GM12878 (cell line): ENCODE measurements around the gene AKAP1. TPM values are rescaled to one million over a fixed set of nuclear protein-coding genes. Genes with fewer than 3 reads are reported as not detected.

Source experiments
- ATAC-seq: fragments of 200-7000 bp; cut with Tn5 transposase; 3 replicates; pipeline ENCODE4 v1.9.1; 2020; ENCODE audit warnings: mild to moderate bottlenecking, moderate library complexity
- BruUV-seq: library from RNA; stranded (reverse); fragments of 400-500 nt; replicated peaks from 2 replicates; lab custom pipeline; 2021; lab: Mats Ljungman, UMichigan
- CTCF ChIA-PET: fragments of 300-600 bp; sonication (Branson Sonifier 250); formaldehyde crosslinking; extraction: SDS; loops from one replicate; lab custom pipeline; 2021; ENCODE audit warnings: inconsistent platforms; lab: Yijun Ruan, JAX
- POLR2A ChIA-PET: fragments of 350-600 bp; formaldehyde crosslinking; extraction: SDS; loops from one replicate; lab custom pipeline; 2021; ENCODE audit warnings: inconsistent platforms; lab: Charles Lee
- RAD21 ChIA-PET: fragments of 300-600 bp; sonication (Branson Sonifier 250); formaldehyde crosslinking; loops from one replicate; lab custom pipeline; 2023; ENCODE audit warnings: antibody characterized with exemption; ENCODE audit not compliant: unreplicated experiment; lab: Charles Lee
- SMC1A ChIA-PET: fragments of 300-600 bp; sonication (Branson Sonifier 250); formaldehyde crosslinking; loops from one replicate; lab custom pipeline; 2023; ENCODE audit not compliant: unreplicated experiment, uncharacterized antibody; lab: Charles Lee
- DNase-seq: peaks from one replicate; pipeline ENCODE4 v3.0.0-alpha.2; 2011; ENCODE audit warnings: low read depth, low spot score
- FAIRE-seq: peaks from 3 replicates; lab custom pipeline; 2011; peaks lifted over from hg19 to GRCh38; lab: Jason Lieb, UNC
- H2AFZ ChIP-seq: 2 replicates; pipeline ENCODE4 v1.6.0; 2011; ENCODE audit warnings: low read depth, low read length, control low read depth; ENCODE audit not compliant: control insufficient read depth
- H3K27ac ChIP-seq: 2 replicates; pipeline ENCODE4 v1.5.1; 2011; ENCODE audit warnings: control low read depth; ENCODE audit not compliant: control insufficient read depth, insufficient read depth
- H3K27me3 ChIP-seq, 2 experiments: replicated peaks in 1 of 2; 2 replicates each; pipeline versions ENCODE4 v1.6.0 to v1.6.1; 2011; ENCODE audit warnings: low read length in 1 of 2; ENCODE audit not compliant: control insufficient read depth in 2 of 2, insufficient read depth in 2 of 2
- H3K36me3 ChIP-seq, 2 experiments: 2 replicates each; pipeline ENCODE4 v1.5.1; 2011; ENCODE audit warnings: low read length in 1 of 2; ENCODE audit not compliant: control insufficient read depth in 2 of 2, insufficient read depth in 2 of 2
- H3K4me1 ChIP-seq: 2 replicates; pipeline ENCODE4 v1.6.1; 2011; ENCODE audit warnings: mild to moderate bottlenecking, low read length, moderate library complexity, mixed read lengths; ENCODE audit not compliant: control insufficient read depth, insufficient read depth
- H3K4me2 ChIP-seq: 2 replicates; pipeline ENCODE4 v1.6.0; 2011; ENCODE audit warnings: control low read depth; ENCODE audit not compliant: control insufficient read depth, insufficient read depth
- H3K4me3 ChIP-seq: fragments of 200-600 bp; sonication (generic); 2 replicates; pipeline ENCODE4 v1.5.1; 2016
- H3K79me2 ChIP-seq: 2 replicates; pipeline ENCODE4 v1.6.0; 2011; ENCODE audit warnings: low read length; ENCODE audit not compliant: control insufficient read depth, insufficient read depth
- H3K9ac ChIP-seq: 2 replicates; pipeline ENCODE4 v1.8.0; 2011; ENCODE audit warnings: low read length, control low read depth, mixed read lengths; ENCODE audit not compliant: control insufficient read depth, insufficient read depth
- H3K9me3 ChIP-seq: replicated peaks from 3 replicates; pipeline ENCODE4 v1.5.1; 2011; ENCODE audit warnings: mild to moderate bottlenecking, low read length; ENCODE audit not compliant: control insufficient read depth, insufficient read depth
- H4K20me1 ChIP-seq: 2 replicates; pipeline ENCODE4 v1.6.0; 2011; ENCODE audit not compliant: control insufficient read depth, insufficient read depth
- ATF2 ChIP-seq: IDR thresholded peaks from 2 replicates; pipeline ENCODE4 v1.6.1; 2012; ENCODE audit warnings: low read length, inconsistent platforms
- BCL11A ChIP-seq: IDR thresholded peaks from 2 replicates; pipeline ENCODE4 v1.6.1; 2011; ENCODE audit warnings: low read depth, low read length
- BHLHE40 ChIP-seq, 2 experiments: fragments of 450-650 bp in 1 of 2; IDR thresholded peaks; 2 replicates each; pipeline ENCODE4 v1.6.1; 2011 to 2017; ENCODE audit warnings: low read depth in 2 of 2, borderline replicate concordance in 1 of 2, improper control_type of control experiment in 1 of 2, low read length in 1 of 2, mild to moderate bottlenecking in 1 of 2
- CTCF ChIP-seq, 3 experiments: IDR thresholded peaks in 2 of 3; conservative IDR thresholded peaks in 1 of 3; 2 replicates each; pipeline ENCODE4 v1.5.1; 2011; ENCODE audit warnings: low read depth in 3 of 3, low read length in 3 of 3, mild to moderate bottlenecking in 3 of 3, control low read depth in 2 of 3, moderate library complexity in 2 of 3, inconsistent platforms in 1 of 3, mixed read lengths in 1 of 3; ENCODE audit not compliant: control insufficient read depth in 2 of 3, insufficient read depth in 1 of 3; ENCODE audit errors: extremely low read depth in 1 of 3
- FOXM1 ChIP-seq: IDR thresholded peaks from 2 replicates; pipeline ENCODE4 v1.6.1; 2012; ENCODE audit warnings: low read depth, mild to moderate bottlenecking, inconsistent platforms, low read length, moderate library complexity
- GATAD2B ChIP-seq: fragments of 450-650 bp; conservative IDR thresholded peaks from 2 replicates; pipeline ENCODE4 v1.6.1; 2017; ENCODE audit warnings: low read depth, mild to moderate bottlenecking, moderate library complexity
- NKRF ChIP-seq: fragments of 450-650 bp; conservative IDR thresholded peaks from 2 replicates; pipeline ENCODE4 v1.6.1; 2017; ENCODE audit warnings: mild to moderate bottlenecking, moderate library complexity
- PAX5 ChIP-seq: IDR thresholded peaks from 2 replicates; pipeline ENCODE4 v1.6.1; 2011; ENCODE audit warnings: low read depth, low read length, borderline replicate concordance
- POLR2A ChIP-seq: IDR thresholded peaks from 2 replicates; pipeline ENCODE4 v1.6.1; 2011; ENCODE audit warnings: low read depth, mild to moderate bottlenecking, low read length
- RELB ChIP-seq: fragments of 450-650 bp; IDR thresholded peaks from 2 replicates; pipeline ENCODE4 v1.6.1; 2017; ENCODE audit warnings: low read depth, mild to moderate bottlenecking, moderate library complexity
- WGBS: methylation state at CpG from one replicate; pipeline ENCODE4 v1.1.6; 2016; ENCODE audit warnings: low lambda C conversion rate; ENCODE audit not compliant: insufficient replicate concordance, insufficient coverage; ENCODE audit errors: missing lambda C conversion rate; 5-methylcytosine and 5-hydroxymethylcytosine counted together
- in situ Hi-C: fragments of 300-500 bp; cut with MboI; formaldehyde crosslinking; loops from 9 replicates; pipeline ENCODE4 v1.14.3; 2018; ENCODE audit warnings: mixed read lengths
- intact Hi-C: fragments of 100-400 bp; cut with micrococcal nuclease; formaldehyde crosslinking; loops from one replicate; pipeline ENCODE4 v1.14.2; 2022; ENCODE audit not compliant: unreplicated experiment
- polyA plus RNA-seq, 11 experiments: library from polyadenylated mRNA; depleted of rRNA in 4 of 11; unstranded in 6 of 11; stranded (reverse) in 5 of 11; fragments of >200 nt; fragmentation: Nextera tagmentation in 4 of 11; fragmentation: Illumina TruSeq in 1 of 11; extraction: Ambion mirVana in 4 of 11; extraction: Trizol in 1 of 11; gene quantifications; 1 replicate in 1 of 11; 2 replicates in 10 of 11; pipeline versions ENCODE4 v1.2.1 to v1.2.3, GENCODE V29; 2011 to 2016; ENCODE audit warnings: inconsistent platforms in 2 of 11, missing spikeins in 2 of 11, low read depth in 1 of 11
- total RNA-seq, 4 experiments: library from RNA; depleted of rRNA in 3 of 4; stranded (reverse); fragments of >200 nt in 3 of 4; fragmentation: Illumina TruSeq in 1 of 4; extraction: Trizol in 1 of 4; gene quantifications; 2 replicates each; pipeline versions ENCODE4 v1.2.1 to v1.2.3, GENCODE V29; 2013 to 2021

AKAP1 gene
- total and polyA plus RNA-seq, 10 of the 15 experiments (the other 5 are each of a cell fraction or from before 2014, with no cell fraction given) = 11.9 to 50.5 (median 38.1) TPM

- TF ChIP-seq BCL11A = no peak
- TF ChIP-seq RELB = no peak
These were observed 22.6 kb downstream of the AKAP1 start (continued) for GRCh38 chr17:57107498-57108101.

- in situ Hi-C loops (no loop called here), intact Hi-C loops (no loop called here)
- Histone ChIP-seq H3K27ac (no peak overlapping the region), H3K9me3 (no peaks in the 10 kb centered on the region), H3K79me2 (no peaks in the 10 kb centered on the region; the same call in none of the 2 replicates), H2AFZ (no peak overlapping the region), H3K27me3 (no peaks in the 10 kb centered on the region), H4K20me1 (0 out of 2 replicates have a peak, but pooled peaks cover under 1% of the 10 kb centered on the region), H3K4me3 (no peak overlapping the region), H3K4me1 (no peaks in the 10 kb centered on the region), H3K4me2 (no peak overlapping the region), H3K36me3 (peaks cover 19 to 36% of the 10 kb centered on the region in 2 experiments), H3K9ac (no peak overlapping the region)
- FAIRE-seq = no peak
- WGBS = 91% methylated on average over 11 of the region's 12 CpGs
- POLR2A ChIA-PET = no interaction called here
- CTCF ChIA-PET = interaction anchor here (1.2 kb wide), 1 partner anchor 17 kb away, joined by 3 read pairs; no protein-coding TSS in a partner anchor
- RAD21 ChIA-PET = no interaction called here
- ATAC-seq = no peak
- no TSS peak for BruUV-seq
- SMC1A ChIA-PET = no interaction called here
- DNase-seq = no peak
- TF ChIP-seq BHLHE40 (IDR thresholded peaks at IDR 0.05; ENCODE audit: borderline replicate concordance in 1 of 2, low read depth in 2 of 2, low read length in 1 of 2) (no peak), GATAD2B (no peak), ATF2 (no peak), CTCF (IDR thresholded peaks at IDR 0.05 in 2 of 3, conservative IDR thresholded peaks at IDR 0.05 in 1 of 3; ENCODE audit: control insufficient read depth in 2 of 3, extremely low read depth in 1 of 3, insufficient read depth in 1 of 3, low read depth in 3 of 3, low read length in 3 of 3) (no peak), POLR2A (no peak), NKRF (no peak), PAX5 (no peak), FOXM1 (no peak)
These were observed 23.8 kb downstream of the AKAP1 start for GRCh38 chr17:57108671-57109392.
